ENCODE measurements around the gene OLFML3. TPM values are rescaled to one million over a fixed set of nuclear protein-coding genes. Genes with fewer than 3 reads are reported as not detected.
"Not testable (repeated sequence)": the region's sequence is repeated elsewhere in the genome, so short reads cannot be mapped to it uniquely, and the experiment has no call there.

The OLFML3 gene
- total RNA-seq, 2 donors from 2014 or later = 1.0 to 1.2 TPM

- Mint-ChIP-seq H3K27me3 (no peaks in the 10 kb centered on the region), H3K4me3 (no peak overlapping the region), H3K36me3 (ENCODE audit: low read depth) (peaks cover 8% of the 10 kb centered on the region), H3K27ac (peak overlapping the region; percentile 93), H3K4me1 (peaks cover 63% of the 10 kb centered on the region)
- no peaks in the 10 kb centered on the region for H3K9me3 ChIP-seq (ENCODE audit: control insufficient read depth, low read length, poor library complexity, severe bottlenecking)
- DNase-seq (no peak), ATAC-seq (no peak)
These were observed 36.7 kb upstream of the OLFML3 start for GRCh38 chr1:113942527-113942926.

GRCh38 chr1:113943028-113943811 lies 36.1 kb upstream of the OLFML3 start:
- Mint-ChIP-seq H3K4me1 (peaks cover 62% of the 10 kb centered on the region), H3K4me3 (no peak overlapping the region), H3K36me3 (ENCODE audit: low read depth) (peaks cover 6% of the 10 kb centered on the region), H3K27ac (peak overlapping the region; percentile 93), H3K27me3 (no peaks in the 10 kb centered on the region)
- no peaks in the 10 kb centered on the region for H3K9me3 ChIP-seq (ENCODE audit: control insufficient read depth, low read length, poor library complexity, severe bottlenecking)
- DNase-seq = no peak
- ATAC-seq = no peak

GRCh38 chr1:113945329-113945728 lies 33.9 kb upstream of the OLFML3 start:
- no peak for ATAC-seq
- Mint-ChIP-seq H3K36me3 (ENCODE audit: low read depth) (peaks cover 2% of the 10 kb centered on the region), H3K27ac (peak overlapping the region; percentile 93), H3K27me3 (no peaks in the 10 kb centered on the region), H3K4me1 (peaks cover 52% of the 10 kb centered on the region), H3K4me3 (no peak overlapping the region)
- H3K9me3 ChIP-seq (ENCODE audit: control insufficient read depth, low read length, poor library complexity, severe bottlenecking) = no peaks in the 10 kb centered on the region
- no peak for DNase-seq

DNA sequence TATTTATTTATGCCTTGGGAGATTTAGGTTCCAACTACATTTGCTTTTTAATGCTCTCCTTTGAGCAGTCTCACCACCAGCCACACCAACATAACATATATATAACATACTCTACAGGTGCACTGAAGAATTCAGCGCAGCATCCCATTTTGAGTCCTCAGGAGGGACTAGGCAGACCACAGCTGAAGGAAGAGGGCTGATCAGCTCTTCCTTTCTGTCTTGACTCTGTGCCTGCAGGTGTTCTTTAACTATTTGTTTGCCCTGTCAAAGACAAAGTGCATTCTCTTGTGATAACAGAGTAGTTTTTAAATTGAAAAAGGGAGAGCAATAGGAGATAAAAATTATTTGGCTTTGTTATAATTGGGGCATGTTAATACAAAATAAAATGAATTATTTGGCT lies 33.2 kb upstream of the OLFML3 start:
- Mint-ChIP-seq H3K4me1 (peaks cover 48% of the 10 kb centered on the region), H3K27ac (peak overlapping the region; percentile 93), H3K4me3 (peak overlapping the region; percentile 82), H3K36me3 (ENCODE audit: low read depth) (peaks cover 2% of the 10 kb centered on the region), H3K27me3 (no peaks in the 10 kb centered on the region)
- DNase-seq = no peak
- ATAC-seq = peak; percentile 42
- no peaks in the 10 kb centered on the region for H3K9me3 ChIP-seq (ENCODE audit: control insufficient read depth, low read length, poor library complexity, severe bottlenecking)

DNA sequence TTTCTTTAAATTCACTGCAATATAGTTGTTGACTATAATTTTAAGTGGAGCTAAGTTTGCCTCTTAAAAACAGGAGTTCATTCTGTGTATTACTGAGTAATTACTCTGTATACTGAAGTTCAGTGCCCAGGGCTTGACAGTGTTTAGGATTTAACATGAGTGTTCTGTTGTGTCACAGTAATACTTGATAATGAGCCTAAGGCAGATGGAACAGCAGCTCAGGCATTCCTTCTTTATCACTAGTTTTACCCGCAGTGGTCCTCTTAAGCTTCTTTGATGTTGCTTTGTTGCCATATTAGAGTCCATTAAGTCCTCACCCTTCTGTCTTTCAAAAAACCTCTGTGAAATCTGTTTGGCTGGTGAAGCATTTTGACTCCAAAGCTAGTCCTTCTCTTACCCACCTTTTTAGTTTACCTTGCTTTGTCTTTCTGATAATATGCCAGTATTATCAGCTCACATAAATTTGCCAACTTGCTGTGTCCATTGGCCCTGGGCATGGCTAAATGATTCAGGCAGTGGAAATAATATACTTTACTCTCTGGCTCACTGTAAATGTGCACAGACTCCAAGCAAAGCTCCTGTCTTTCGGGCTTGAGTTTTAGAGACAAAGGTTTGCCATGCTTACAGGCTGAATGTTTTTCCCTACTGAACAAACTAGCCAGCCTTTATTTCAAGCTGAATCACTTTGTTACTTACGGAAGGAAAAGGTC lies 32.4 kb upstream of the OLFML3 start:
- H3K27ac Mint-ChIP-seq = peak overlapping the region; percentile 93
- H3K36me3 Mint-ChIP-seq (ENCODE audit: low read depth) = peaks cover 2% of the 10 kb centered on the region
- H3K27me3 Mint-ChIP-seq = no peaks in the 10 kb centered on the region
- peak overlapping the region; percentile 82 for H3K4me3 Mint-ChIP-seq
- no peaks in the 10 kb centered on the region for H3K9me3 ChIP-seq (ENCODE audit: control insufficient read depth, low read length, poor library complexity, severe bottlenecking)
- DNase-seq (no peak), ATAC-seq (peak; percentile 35)
- peaks cover 46% of the 10 kb centered on the region for H3K4me1 Mint-ChIP-seq

DNA sequence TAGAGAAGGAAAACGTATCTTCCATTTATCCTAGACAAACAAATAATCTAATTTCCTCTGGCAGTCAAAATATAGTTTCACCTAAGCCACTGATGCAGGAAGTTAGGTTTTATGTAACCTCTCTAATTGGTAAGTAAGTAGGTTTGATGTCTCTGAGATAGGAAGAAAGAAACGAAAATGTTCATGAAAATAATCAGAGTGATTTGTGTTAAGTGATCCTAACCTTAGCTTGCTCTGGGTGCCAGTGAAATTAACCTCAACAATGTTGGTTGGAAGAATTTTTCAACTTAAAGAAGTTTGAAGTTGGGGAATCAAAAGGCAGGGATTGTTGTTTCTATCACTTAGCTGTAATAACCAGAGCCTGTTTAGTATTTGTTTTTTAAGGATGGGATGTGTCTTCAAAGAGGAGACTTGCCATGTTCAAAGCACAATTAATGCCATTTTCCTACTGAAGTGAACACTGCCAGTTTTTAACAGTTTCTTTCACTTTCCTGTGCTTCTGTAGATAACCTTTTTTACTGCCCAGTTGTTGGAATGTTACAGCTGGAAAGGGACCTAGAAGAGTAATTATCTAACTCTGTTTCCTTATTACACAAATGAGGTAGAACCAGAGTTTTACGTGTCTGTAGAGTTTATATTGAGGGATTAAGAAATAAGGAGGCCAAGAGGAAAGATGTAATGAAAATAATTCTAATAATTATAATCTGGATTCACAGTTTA lies 31.7 kb upstream of the OLFML3 start:
- Mint-ChIP-seq H3K27ac (peak overlapping the region; percentile 93), H3K27me3 (no peaks in the 10 kb centered on the region), H3K4me3 (peak overlapping the region; percentile 82), H3K36me3 (ENCODE audit: low read depth) (peaks cover 2% of the 10 kb centered on the region), H3K4me1 (peaks cover 42% of the 10 kb centered on the region)
- H3K9me3 ChIP-seq (ENCODE audit: control insufficient read depth, low read length, poor library complexity, severe bottlenecking) = no peaks in the 10 kb centered on the region
- no peak for DNase-seq
- ATAC-seq = peak; percentile 69

GRCh38 chr1:113948151-113948550 lies 31.1 kb upstream of the OLFML3 start:
- not testable (repeated sequence) for ATAC-seq; H3K9me3 ChIP-seq (ENCODE audit: control insufficient read depth, low read length, poor library complexity, severe bottlenecking); DNase-seq; H3K36me3 Mint-ChIP-seq (ENCODE audit: low read depth); H3K27me3 Mint-ChIP-seq
- Mint-ChIP-seq H3K4me3 (peak overlapping the region; percentile 65), H3K4me1 (peaks cover 40% of the 10 kb centered on the region), H3K27ac (peak overlapping the region; percentile 93)

- Mint-ChIP-seq H3K4me3 (peak overlapping the region; percentile 45), H3K4me1 (peaks cover 43% of the 10 kb centered on the region), H3K27me3 (no peaks in the 10 kb centered on the region), H3K27ac (peak overlapping the region; percentile 93), H3K36me3 (ENCODE audit: low read depth) (no peaks in the 10 kb centered on the region)
- ATAC-seq (no peak), DNase-seq (no peak)
- no peaks in the 10 kb centered on the region for H3K9me3 ChIP-seq (ENCODE audit: control insufficient read depth, low read length, poor library complexity, severe bottlenecking)
These were observed 30.3 kb upstream of the OLFML3 start for GRCh38 chr1:113949007-113949406.

DNA sequence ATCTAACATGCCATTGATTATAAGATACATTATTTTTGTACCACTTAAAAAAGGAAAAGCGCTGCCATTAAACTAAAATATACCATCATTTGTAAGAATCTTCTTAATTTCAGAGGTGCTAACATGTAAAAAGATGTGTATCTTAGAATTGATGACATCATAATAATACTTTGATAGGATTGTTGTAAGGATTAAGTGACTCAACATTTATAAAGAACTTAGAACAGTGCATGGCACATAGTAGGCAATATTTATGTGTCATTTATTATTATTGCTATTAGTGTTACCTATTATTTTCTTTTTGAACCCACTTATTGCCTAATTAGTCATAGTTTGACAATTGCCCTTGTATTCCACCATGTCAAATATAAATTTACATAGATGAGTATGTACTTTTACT lies 28.4 kb upstream of the OLFML3 start:
- H3K9me3 ChIP-seq (ENCODE audit: control insufficient read depth, low read length, poor library complexity, severe bottlenecking) = no peaks in the 10 kb centered on the region
- no peak overlapping the region for H3K4me3 Mint-ChIP-seq
- H3K4me1 Mint-ChIP-seq = peaks cover 42% of the 10 kb centered on the region
- ATAC-seq = no peak
- H3K27me3 Mint-ChIP-seq = no peaks in the 10 kb centered on the region
- peak overlapping the region; percentile 65 for H3K27ac Mint-ChIP-seq
- no peak for DNase-seq
- no peaks in the 10 kb centered on the region for H3K36me3 Mint-ChIP-seq (ENCODE audit: low read depth)

DNA sequence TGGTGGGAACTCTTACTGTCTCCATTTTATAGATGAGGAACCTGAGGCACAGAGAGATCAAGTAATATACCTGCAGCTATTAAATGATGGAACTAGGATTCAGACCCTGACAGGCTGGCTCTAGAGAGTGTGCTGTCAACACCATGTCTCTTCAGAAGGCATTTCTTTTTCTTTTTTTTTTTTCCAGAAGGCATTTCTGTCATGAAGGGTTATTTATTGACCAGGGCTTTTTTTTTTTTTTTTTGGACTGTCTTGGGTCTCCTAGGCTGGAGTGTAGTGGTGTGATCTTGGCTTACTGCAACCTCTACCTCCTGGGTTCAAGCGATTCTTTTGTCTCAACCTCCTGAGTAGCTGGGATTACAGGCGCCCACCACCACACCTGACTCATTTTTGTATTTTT lies 27.6 kb upstream of the OLFML3 start:
- peak overlapping the region; percentile 67 for H3K27ac Mint-ChIP-seq
- DNase-seq = no peak
- no peaks in the 10 kb centered on the region for H3K27me3 Mint-ChIP-seq
- no peak overlapping the region for H3K4me3 Mint-ChIP-seq
- H3K4me1 Mint-ChIP-seq = peaks cover 41% of the 10 kb centered on the region
- ATAC-seq = no peak
- peaks cover 2% of the 10 kb centered on the region for H3K36me3 Mint-ChIP-seq (ENCODE audit: low read depth)
- H3K9me3 ChIP-seq (ENCODE audit: control insufficient read depth, low read length, poor library complexity, severe bottlenecking) = no peaks in the 10 kb centered on the region

GRCh38 chr1:113957984-113958383 lies 21.3 kb upstream of the OLFML3 start:
- H3K4me3 Mint-ChIP-seq = no peak overlapping the region
- peaks cover 19% of the 10 kb centered on the region for H3K4me1 Mint-ChIP-seq
- no peaks in the 10 kb centered on the region for H3K9me3 ChIP-seq (ENCODE audit: control insufficient read depth, low read length, poor library complexity, severe bottlenecking)
- H3K27me3 Mint-ChIP-seq = no peaks in the 10 kb centered on the region
- ATAC-seq (peak; percentile 25), DNase-seq (no peak)
- H3K36me3 Mint-ChIP-seq (ENCODE audit: low read depth) = peaks cover 8% of the 10 kb centered on the region
- no peak overlapping the region for H3K27ac Mint-ChIP-seq

GRCh38 chr1:113958691-113959090 lies 20.6 kb upstream of the OLFML3 start:
- DNase-seq (no peak), ATAC-seq (no peak)
- H3K9me3 ChIP-seq (ENCODE audit: control insufficient read depth, low read length, poor library complexity, severe bottlenecking) = no peaks in the 10 kb centered on the region
- no peaks in the 10 kb centered on the region for H3K27me3 Mint-ChIP-seq
- peaks cover 11% of the 10 kb centered on the region for H3K36me3 Mint-ChIP-seq (ENCODE audit: low read depth)
- H3K27ac Mint-ChIP-seq = peak overlapping the region; percentile 78
- H3K4me3 Mint-ChIP-seq = peak overlapping the region; percentile 43
- peaks cover 23% of the 10 kb centered on the region for H3K4me1 Mint-ChIP-seq

DNA sequence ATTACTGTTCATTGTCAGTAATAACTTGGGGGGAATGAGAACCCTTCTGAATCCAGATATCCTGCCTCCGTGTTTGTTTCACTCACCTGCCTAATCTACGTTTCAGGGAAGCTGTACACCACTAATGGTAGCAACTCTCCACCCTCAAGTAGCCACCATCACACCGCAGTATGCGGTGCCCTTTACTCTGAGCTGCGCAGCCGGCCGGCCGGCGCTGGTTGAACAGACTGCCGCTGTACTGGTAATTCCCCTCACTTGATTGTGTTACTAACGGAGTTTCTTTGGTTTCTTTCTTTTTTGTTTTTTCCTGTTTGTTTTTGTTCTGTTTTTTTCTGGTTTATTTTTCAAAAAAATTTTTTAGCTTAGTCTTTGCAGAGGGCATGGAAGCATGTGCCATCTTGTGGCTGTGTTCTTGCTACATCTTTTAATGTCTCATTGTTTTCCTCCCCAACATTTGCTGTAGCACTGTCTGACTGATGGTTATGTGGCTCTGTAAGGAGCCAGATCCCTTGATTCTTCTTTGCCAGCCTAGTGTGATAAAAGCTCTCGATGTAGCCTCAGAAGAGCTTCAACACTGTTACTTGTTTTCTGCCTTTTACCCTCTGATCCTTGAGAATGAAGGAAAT lies 15.9 kb upstream of the OLFML3 start:
- H3K36me3 Mint-ChIP-seq (ENCODE audit: low read depth) = peaks cover 24% of the 10 kb centered on the region
- H3K4me1 Mint-ChIP-seq = peaks cover 18% of the 10 kb centered on the region
- ATAC-seq = peak; percentile 45
- no peak for DNase-seq
- H3K27ac Mint-ChIP-seq = peak overlapping the region; percentile 85
- no peaks in the 10 kb centered on the region for H3K9me3 ChIP-seq (ENCODE audit: control insufficient read depth, low read length, poor library complexity, severe bottlenecking)
- no peaks in the 10 kb centered on the region for H3K27me3 Mint-ChIP-seq
- peak overlapping the region; percentile 25 for H3K4me3 Mint-ChIP-seq
